CD14-positive monocyte (primary cell): ENCODE results near the gene PHYKPL. TPM values are rescaled to one million over a fixed set of nuclear protein-coding genes. Genes with fewer than 3 reads are reported as not detected.

ENCODE experiments used
- DNase-seq, 3 donors: peaks; one replicate each; pipeline ENCODE4 v3.0.0-alpha.2; 2011 to 2022
- H2AFZ ChIP-seq: 2 replicates; pipeline ENCODE4 v1.6.0; 2012; ENCODE audit warnings: mild to moderate bottlenecking, low read depth, low read length, inconsistent platforms; ENCODE audit not compliant: insufficient read depth, poor library complexity, severe bottlenecking
- H3K27ac ChIP-seq, 2 donors: 1 replicate in 1 of 2; 2 replicates in 1 of 2; pipeline ENCODE4 v1.5.1; 2012 to 2013; ENCODE audit warnings: low read length in 2 of 2, control low read depth in 1 of 2, inconsistent platforms in 1 of 2, low read depth in 1 of 2, mild to moderate bottlenecking in 1 of 2
- H3K27me3 ChIP-seq, 2 donors: one replicate each; pipeline versions ENCODE4 v1.6.0 to v1.6.1; 2011 to 2013; ENCODE audit warnings: low read length in 2 of 2; ENCODE audit not compliant: control insufficient read depth in 2 of 2, insufficient read depth in 2 of 2
- H3K36me3 ChIP-seq, 2 donors: replicated peaks in 1 of 2; 1 replicate in 1 of 2; 2 replicates in 1 of 2; pipeline versions ENCODE4 v1.5.1 to v1.6.1; 2012 to 2013; ENCODE audit warnings: low read length in 2 of 2, control low read depth in 1 of 2, inconsistent platforms in 1 of 2, mild to moderate bottlenecking in 1 of 2; ENCODE audit not compliant: insufficient read depth in 2 of 2, control insufficient read depth in 1 of 2
- H3K4me1 ChIP-seq, 2 donors: 1 replicate in 1 of 2; 2 replicates in 1 of 2; pipeline versions ENCODE4 v1.5.1 to v1.6.1; 2012 to 2013; ENCODE audit warnings: low read length in 2 of 2, control low read depth in 1 of 2, inconsistent platforms in 1 of 2, mild to moderate bottlenecking in 1 of 2, moderate library complexity in 1 of 2; ENCODE audit not compliant: insufficient read depth in 2 of 2, control insufficient read depth in 1 of 2
- H3K4me2 ChIP-seq: replicated peaks from 2 replicates; pipeline ENCODE3; 2012; ENCODE audit warnings: low read length, moderate library complexity, mild to moderate bottlenecking; ENCODE audit not compliant: poor library complexity, severe bottlenecking; ENCODE audit errors: extremely low read depth
- H3K4me3 ChIP-seq, 3 experiments: fragments of 200-600 bp in 1 of 3; sonication (generic) in 1 of 3; replicated peaks in 1 of 3; 1 replicate in 2 of 3; 2 replicates in 1 of 3; pipeline ENCODE4 v1.5.1; 2011 to 2013; ENCODE audit warnings: low read length in 3 of 3, mild to moderate bottlenecking in 3 of 3, control low read depth in 2 of 3, low read depth in 2 of 3, inconsistent platforms in 1 of 3, moderate library complexity in 1 of 3
- H3K79me2 ChIP-seq: 2 replicates; pipeline ENCODE4 v1.6.0; 2012; ENCODE audit warnings: mild to moderate bottlenecking, control low read depth, inconsistent platforms, low read length, moderate library complexity; ENCODE audit not compliant: insufficient read depth
- H3K9ac ChIP-seq: 2 replicates; pipeline ENCODE4 v1.6.0; 2017; ENCODE audit warnings: low read length, mild to moderate bottlenecking; ENCODE audit not compliant: insufficient read depth, poor library complexity, severe bottlenecking
- H3K9me3 ChIP-seq, 2 donors: replicated peaks in 1 of 2; 1 replicate in 1 of 2; 2 replicates in 1 of 2; pipeline versions ENCODE4 v1.5.1 to v1.6.1; 2012 to 2013; ENCODE audit warnings: low read length in 2 of 2, control low read depth in 1 of 2; ENCODE audit not compliant: control insufficient read depth in 1 of 2, insufficient read depth in 1 of 2
- H4K20me1 ChIP-seq: 2 replicates; pipeline ENCODE4 v1.6.0; 2012; ENCODE audit warnings: mild to moderate bottlenecking, low read length, control low read depth, moderate library complexity; ENCODE audit not compliant: insufficient read depth
- H3K27ac Mint-ChIP-seq, 7 donors: one replicate each; pipeline ENCODE4 v1.8.0; 2020; ENCODE audit warnings: mild to moderate bottlenecking in 7 of 7, mixed read lengths in 7 of 7, moderate library complexity in 6 of 7, inconsistent platforms in 2 of 7
- H3K27me3 Mint-ChIP-seq, 3 donors: one replicate each; pipeline ENCODE4 v1.8.0; 2021 to 2022; ENCODE audit warnings: low read depth in 3 of 3, mild to moderate bottlenecking in 3 of 3, mixed read lengths in 3 of 3, moderate library complexity in 3 of 3, inconsistent platforms in 1 of 3
- H3K36me3 Mint-ChIP-seq, 2 donors: one replicate each; pipeline ENCODE4 v1.8.0; 2020; ENCODE audit warnings: mixed read lengths in 2 of 2, inconsistent platforms in 1 of 2, mild to moderate bottlenecking in 1 of 2
- H3K4me1 Mint-ChIP-seq: one replicate; pipeline ENCODE4 v1.8.0; 2020; ENCODE audit warnings: mild to moderate bottlenecking, mixed read lengths
- H3K4me3 Mint-ChIP-seq, 2 donors: one replicate each; pipeline ENCODE4 v1.8.0; 2020; ENCODE audit warnings: mild to moderate bottlenecking in 2 of 2, mixed read lengths in 2 of 2, moderate library complexity in 1 of 2
- H3K9me3 Mint-ChIP-seq, 7 donors: one replicate each; pipeline ENCODE4 v1.8.0; 2020 to 2022; ENCODE audit warnings: mixed read lengths in 7 of 7, mild to moderate bottlenecking in 6 of 7, moderate library complexity in 6 of 7, inconsistent platforms in 2 of 7
- CTCF ChIP-seq: fragments of 200-600 bp; IDR thresholded peaks from one replicate; pipeline ENCODE4 v1.8.0; 2022; ENCODE audit warnings: antibody characterized with exemption, mild to moderate bottlenecking
- WGBS: methylation state at CpG from one replicate; pipeline ENCODE4 v1.1.5; 2013; ENCODE audit warnings: missing lambda C conversion rate; ENCODE audit not compliant: insufficient coverage; 5-methylcytosine and 5-hydroxymethylcytosine counted together
- intact Hi-C, 2 donors: fragments of 100-400 bp; cut with micrococcal nuclease; formaldehyde crosslinking; loops; one replicate each; pipeline versions ENCODE4 v1.15.0 to v1.15.1; 2023
- polyA plus RNA-seq, 3 donors: library from polyadenylated mRNA; depleted of rRNA in 1 of 3; unstranded in 2 of 3; stranded (reverse) in 1 of 3; fragments of 300-500 nt in 2 of 3; fragments of >200 nt in 1 of 3; fragmentation: Illumina TruSeq in 2 of 3; gene quantifications; 1 replicate in 2 of 3; 2 replicates in 1 of 3; pipeline ENCODE4 v1.2.3, GENCODE V29; 2012 to 2021

Gene PHYKPL
- polyA plus RNA-seq, 3 donors, result 39.2 to 199 (median 43.0) TPM

DNA sequence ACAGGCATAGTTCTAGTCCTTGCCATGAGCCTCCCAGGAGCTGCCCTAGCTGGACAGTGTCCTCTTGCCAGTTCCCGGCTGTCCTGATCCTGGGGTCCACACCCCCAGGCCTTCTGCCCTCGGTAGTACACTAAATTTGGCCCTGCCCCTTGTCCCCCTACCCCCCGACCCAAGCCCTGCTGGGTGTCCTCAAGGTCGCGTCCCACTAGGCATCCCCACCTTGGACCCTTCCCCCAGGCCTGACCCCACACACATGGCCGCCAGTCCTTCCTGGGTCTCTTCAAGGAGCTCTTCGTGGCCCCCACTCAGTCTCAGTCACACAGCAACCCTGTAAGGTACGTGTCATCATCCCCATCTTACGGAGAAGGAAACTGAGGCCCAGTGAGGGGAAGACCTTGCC lies 40.0 kb upstream of the PHYKPL start:
- peaks cover 0 to 15% of the 10 kb centered on the region in 2 donors for H3K9me3 ChIP-seq
- H3K4me3 ChIP-seq, result no peak overlapping the region
- no peaks in the 10 kb centered on the region for H4K20me1 ChIP-seq
- Mint-ChIP-seq H3K27me3 (peaks cover 0 to 3% (median 2%) of the 10 kb centered on the region in 3 donors), H3K9me3 (peaks cover 6 to 14% (median 10%) of the 10 kb centered on the region in 7 donors), H3K4me1 (no peaks in the 10 kb centered on the region), H3K27ac (no peak overlapping the region), H3K4me3 (no peak overlapping the region), H3K36me3 (no peaks in the 10 kb centered on the region)
- H2AFZ ChIP-seq, result no peak overlapping the region
- no peak for DNase-seq
- intact Hi-C loops, result no loop called here
- no peak overlapping the region for H3K27ac ChIP-seq
- H3K79me2 ChIP-seq, result no peaks in the 10 kb centered on the region
- no peaks in the 10 kb centered on the region for H3K36me3 ChIP-seq
- no peaks in the 10 kb centered on the region for H3K27me3 ChIP-seq
- WGBS, result 91% methylated on average over 8 of the region's 9 CpGs
- no peak overlapping the region for H3K4me2 ChIP-seq
- no peak overlapping the region for H3K9ac ChIP-seq
- TF ChIP-seq CTCF, result no peak
- H3K4me1 ChIP-seq, result no peaks in the 10 kb centered on the region

DNA sequence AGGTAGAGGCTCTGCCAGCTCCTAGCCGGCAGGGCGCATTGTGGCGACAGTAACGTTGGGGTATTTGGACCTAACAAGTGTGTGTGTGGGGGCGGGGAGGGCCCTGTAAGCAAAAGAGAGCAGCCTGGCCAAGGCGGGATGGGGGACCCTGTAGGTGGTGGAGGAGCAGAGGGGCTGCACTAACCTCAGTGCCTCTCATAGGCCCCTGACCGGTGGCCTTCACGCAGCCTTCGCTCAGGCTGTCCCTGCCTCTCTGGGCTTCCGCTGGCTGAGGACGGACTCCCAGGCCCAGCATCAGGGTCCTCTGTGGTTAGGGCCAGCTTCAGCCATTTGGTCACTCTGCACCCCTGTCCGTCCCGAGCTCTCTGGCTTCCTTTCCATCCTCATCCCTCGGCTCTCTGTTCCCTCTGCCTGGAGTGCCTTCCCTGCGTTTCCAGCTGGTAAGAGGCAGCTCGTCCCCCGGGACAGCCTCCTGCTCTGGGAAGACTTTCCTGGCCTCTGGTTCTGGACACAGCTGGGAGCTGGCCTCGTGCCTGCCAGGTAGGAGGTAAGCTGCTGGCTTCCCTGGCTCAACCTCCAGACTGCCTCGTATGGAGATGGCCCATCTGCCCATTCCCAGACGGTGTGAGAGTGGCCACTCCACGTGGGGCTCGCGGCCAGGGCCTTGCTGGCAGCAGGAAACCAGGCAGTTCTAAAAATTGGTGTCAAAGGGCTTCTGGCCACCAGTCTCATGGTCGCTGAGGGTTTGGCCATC lies 39.3 kb upstream of the PHYKPL start:
- Histone ChIP-seq H3K4me2 (no peak overlapping the region), H3K9me3 (peaks cover 0 to 15% of the 10 kb centered on the region in 2 donors), H3K4me3 (no peak overlapping the region), H3K79me2 (no peaks in the 10 kb centered on the region), H3K9ac (no peak overlapping the region), H3K27ac (no peak overlapping the region), H2AFZ (no peak overlapping the region), H4K20me1 (no peaks in the 10 kb centered on the region), H3K36me3 (no peaks in the 10 kb centered on the region), H3K4me1 (no peaks in the 10 kb centered on the region), H3K27me3 (no peaks in the 10 kb centered on the region)
- no peak overlapping the region for H3K27ac Mint-ChIP-seq
- TF ChIP-seq CTCF, result no peak
- peaks cover 6 to 14% (median 9%) of the 10 kb centered on the region in 7 donors for H3K9me3 Mint-ChIP-seq
- DNase-seq, result no peak
- no peaks in the 10 kb centered on the region for H3K36me3 Mint-ChIP-seq
- no peak overlapping the region for H3K4me3 Mint-ChIP-seq
- peaks cover 0 to 3% (median 2%) of the 10 kb centered on the region in 3 donors for H3K27me3 Mint-ChIP-seq
- intact Hi-C loops, result no loop called here
- H3K4me1 Mint-ChIP-seq, result no peaks in the 10 kb centered on the region
- 91% methylated on average over 22 of the region's 24 CpGs for WGBS
